Spleen (tissue), 7 donors: ENCODE data around the gene REV3L.

Experiments
- POLR2A ChIP-seq, 3 donors: fragments of 450-650 bp; IDR thresholded peaks; one replicate each; pipeline ENCODE4 v1.5.1; 2017; ENCODE audit warnings: antibody characterized with exemption in 3 of 3, mild to moderate bottlenecking in 1 of 3
- POLR2AphosphoS5 ChIP-seq, 3 donors: sonication (generic); formaldehyde crosslinking; IDR thresholded peaks; one replicate each; pipeline ENCODE4 v1.5.1; 2017; ENCODE audit warnings: antibody characterized with exemption in 3 of 3
- TF ChIP-seq, protein P1 (sequence below), 11 experiments: fragments of 200-600 bp in 7 of 11; fragments of 450-650 bp in 4 of 11; sonication (generic) in 4 of 11; IDR thresholded peaks in 8 of 11; conservative IDR thresholded peaks in 3 of 11; 1 replicate in 7 of 11; 2 replicates in 4 of 11; pipeline versions ENCODE4 v1.4.0 to v1.8.0; 2016 to 2021; ENCODE audit warnings: antibody characterized with exemption in 11 of 11, inconsistent platforms in 4 of 11, mild to moderate bottlenecking in 1 of 11
- donor health status: DM: no; HTN: no; CAD: no; lungs with moderate emphysema.
- donor health status: DM: no; HTN: no; CAD: no.
- donor health status: DM: no; HTN: no; CAD: no.

DNA sequence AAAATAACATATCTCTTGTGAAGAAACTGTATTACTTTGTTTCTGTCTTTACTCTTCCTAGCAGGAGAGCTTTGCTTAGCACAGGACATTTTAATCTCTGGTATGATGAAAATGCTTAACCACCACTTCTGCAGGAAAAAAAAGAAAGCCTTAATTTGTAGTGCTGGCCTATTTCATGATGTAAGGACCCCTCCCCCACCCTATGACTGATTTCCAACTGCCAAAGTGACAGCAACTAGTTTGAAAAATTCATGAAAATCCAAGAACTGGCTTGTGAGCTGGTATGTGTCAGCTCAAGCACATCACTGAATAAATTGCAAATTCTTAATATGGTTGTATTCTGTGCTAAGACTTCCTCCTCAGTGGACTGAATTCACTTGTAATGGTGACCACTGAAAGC lies 125.3 kb downstream of the REV3L start:
- TF ChIP-seq, protein P1, sequence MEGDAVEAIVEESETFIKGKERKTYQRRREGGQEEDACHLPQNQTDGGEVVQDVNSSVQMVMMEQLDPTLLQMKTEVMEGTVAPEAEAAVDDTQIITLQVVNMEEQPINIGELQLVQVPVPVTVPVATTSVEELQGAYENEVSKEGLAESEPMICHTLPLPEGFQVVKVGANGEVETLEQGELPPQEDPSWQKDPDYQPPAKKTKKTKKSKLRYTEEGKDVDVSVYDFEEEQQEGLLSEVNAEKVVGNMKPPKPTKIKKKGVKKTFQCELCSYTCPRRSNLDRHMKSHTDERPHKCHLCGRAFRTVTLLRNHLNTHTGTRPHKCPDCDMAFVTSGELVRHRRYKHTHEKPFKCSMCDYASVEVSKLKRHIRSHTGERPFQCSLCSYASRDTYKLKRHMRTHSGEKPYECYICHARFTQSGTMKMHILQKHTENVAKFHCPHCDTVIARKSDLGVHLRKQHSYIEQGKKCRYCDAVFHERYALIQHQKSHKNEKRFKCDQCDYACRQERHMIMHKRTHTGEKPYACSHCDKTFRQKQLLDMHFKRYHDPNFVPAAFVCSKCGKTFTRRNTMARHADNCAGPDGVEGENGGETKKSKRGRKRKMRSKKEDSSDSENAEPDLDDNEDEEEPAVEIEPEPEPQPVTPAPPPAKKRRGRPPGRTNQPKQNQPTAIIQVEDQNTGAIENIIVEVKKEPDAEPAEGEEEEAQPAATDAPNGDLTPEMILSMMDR (IDR thresholded peaks at IDR 0.05 in 8 of 11, conservative IDR thresholded peaks at IDR 0.05 in 3 of 11) = no peak
- TF ChIP-seq POLR2A (IDR thresholded peaks at IDR 0.05) (no peak), POLR2AphosphoS5 (IDR thresholded peaks at IDR 0.05) (no peak)
